NT2/D1 (cell line): ENCODE data around the gene MRPL36.

Experiments
- DNase-seq: peaks from one replicate; pipeline ENCODE4 v3.0.0-alpha.2; 2011; ENCODE audit warnings: low read depth, low spot score
- H3K27me3 ChIP-seq: 2 replicates; pipeline ENCODE4 v1.6.0; 2011; ENCODE audit warnings: mild to moderate bottlenecking; ENCODE audit not compliant: insufficient read length, insufficient read depth
- H3K36me3 ChIP-seq: 2 replicates; pipeline ENCODE4 v1.6.1; 2011; ENCODE audit warnings: mild to moderate bottlenecking, low read length, mixed read lengths; ENCODE audit not compliant: insufficient read depth, insufficient read length
- H3K4me1 ChIP-seq: 2 replicates; pipeline ENCODE4 v1.5.1; 2011; ENCODE audit not compliant: insufficient read depth, insufficient read length
- H3K4me3 ChIP-seq: 2 replicates; pipeline ENCODE4 v1.5.1; 2011; ENCODE audit warnings: low read depth; ENCODE audit not compliant: insufficient read length
- H3K9ac ChIP-seq: 2 replicates; pipeline ENCODE4 v1.6.0; 2011; ENCODE audit warnings: low read depth; ENCODE audit not compliant: insufficient read length
- H3K9me3 ChIP-seq: 2 replicates; pipeline ENCODE4 v1.5.1; 2011; ENCODE audit warnings: mild to moderate bottlenecking, low read length; ENCODE audit not compliant: insufficient read depth
- SUZ12 ChIP-seq: IDR thresholded peaks from 2 replicates; pipeline ENCODE4 v1.6.1; 2011; ENCODE audit not compliant: insufficient read length, insufficient read depth; ENCODE audit errors: extremely low read depth
- YY1 ChIP-seq: IDR thresholded peaks from 2 replicates; pipeline ENCODE4 v1.6.1; 2011; ENCODE audit not compliant: insufficient read length, insufficient read depth
- ZNF274 ChIP-seq: IDR thresholded peaks from 2 replicates; pipeline ENCODE4 v1.6.1; 2011; ENCODE audit warnings: mild to moderate bottlenecking, low read depth, low read length

Gene MRPL36

GRCh38 chr5:1815881-1816292 is 16.2 kb upstream of the MRPL36 start:
- no peak overlapping the region for H3K4me3 ChIP-seq
- TF ChIP-seq SUZ12 (no peak), YY1 (no peak), ZNF274 (no peak)
- no peaks in the 10 kb centered on the region for H3K9me3 ChIP-seq
- no peaks in the 10 kb centered on the region for H3K27me3 ChIP-seq
- H3K36me3 ChIP-seq = peaks cover 85% of the 10 kb centered on the region
- no peak for DNase-seq
- peaks cover 3% of the 10 kb centered on the region for H3K4me1 ChIP-seq
- no peak overlapping the region for H3K9ac ChIP-seq

DNA sequence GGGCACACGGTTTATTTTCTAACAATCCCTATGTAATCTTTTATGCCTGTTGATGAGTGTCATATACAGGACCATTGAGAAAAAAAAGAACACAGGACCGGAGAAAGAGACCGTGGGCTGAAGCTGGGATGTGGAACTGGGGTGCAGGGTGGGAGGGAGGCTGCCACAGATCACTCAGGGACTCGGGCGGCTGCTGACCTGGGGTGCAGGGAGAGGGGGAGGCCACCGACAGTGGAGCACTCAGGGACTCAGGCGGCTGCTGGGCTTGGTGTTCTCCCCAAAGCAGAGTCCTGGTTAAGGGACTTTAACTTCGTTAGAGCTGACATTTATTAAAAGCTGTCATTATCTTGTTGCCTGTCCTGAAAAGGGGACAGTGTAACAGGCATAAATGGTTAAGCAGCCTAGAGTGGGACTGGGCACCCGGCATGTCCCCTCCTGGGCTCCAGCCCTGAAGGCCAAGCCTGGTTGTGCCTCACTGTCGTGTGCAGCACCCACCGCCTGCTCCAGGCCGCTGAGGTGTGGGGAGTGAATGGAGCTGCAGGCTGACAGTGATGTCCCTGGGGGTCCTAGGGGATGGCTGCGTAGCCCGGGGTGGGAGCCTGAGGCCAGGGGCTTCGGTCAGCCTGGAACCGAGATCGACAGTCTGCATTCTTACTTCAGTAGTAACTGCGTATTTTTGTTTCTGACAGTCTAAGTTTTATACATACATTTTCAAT is 15.6 kb upstream of the MRPL36 start:
- Histone ChIP-seq H3K9ac (no peak overlapping the region), H3K36me3 (peaks cover 85% of the 10 kb centered on the region)

GRCh38 chr5:1814183-1815020 is 14.8 kb upstream of the MRPL36 start:
- DNase-seq = no peak
- H3K4me3 ChIP-seq = no peak overlapping the region
- H3K4me1 ChIP-seq = peaks cover 3% of the 10 kb centered on the region
- H3K36me3 ChIP-seq = peaks cover 86% of the 10 kb centered on the region
- no peaks in the 10 kb centered on the region for H3K9me3 ChIP-seq
- TF ChIP-seq ZNF274 (no peak), SUZ12 (no peak), YY1 (no peak)
- no peak overlapping the region for H3K9ac ChIP-seq
- H3K27me3 ChIP-seq = no peaks in the 10 kb centered on the region

More for the DNA sequence above, 15.6 kb upstream of the MRPL36 start:
- no peak for TF ChIP-seq ZNF274
- TF ChIP-seq SUZ12 = no peak
- no peak for TF ChIP-seq YY1
- Histone ChIP-seq H3K9me3 (no peaks in the 10 kb centered on the region), H3K27me3 (no peaks in the 10 kb centered on the region), H3K4me1 (peaks cover 3% of the 10 kb centered on the region), H3K4me3 (no peak overlapping the region)
- no peak for DNase-seq

DNA sequence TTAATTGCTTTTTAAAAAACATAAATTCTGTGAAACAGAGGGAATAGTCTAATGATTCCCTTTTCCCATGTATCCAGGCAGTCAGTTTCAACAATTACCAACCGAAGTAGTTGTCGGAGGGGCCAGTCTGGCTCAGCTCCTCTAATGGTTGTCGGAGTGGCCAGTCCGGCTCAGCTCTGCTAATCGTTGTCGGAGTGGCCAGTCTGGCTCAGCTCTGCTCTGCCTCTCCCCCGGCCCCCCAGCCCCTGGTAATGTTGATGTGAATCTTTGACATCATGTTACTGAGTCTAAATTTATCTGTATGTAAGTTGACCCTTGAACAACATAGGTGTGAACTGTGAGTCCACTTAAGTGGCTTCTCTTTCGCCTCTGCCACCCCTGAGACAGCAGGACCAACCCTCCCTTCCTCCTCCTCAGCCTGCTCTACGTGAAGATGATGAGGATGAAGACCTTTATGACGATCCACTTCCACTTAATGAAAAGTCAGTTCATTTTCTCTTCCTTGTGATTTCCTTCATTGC is 11.0 kb upstream of the MRPL36 start:
- DNase-seq = no peak
- Histone ChIP-seq H3K36me3 (peaks cover 88% of the 10 kb centered on the region), H3K9me3 (no peaks in the 10 kb centered on the region)

DNA sequence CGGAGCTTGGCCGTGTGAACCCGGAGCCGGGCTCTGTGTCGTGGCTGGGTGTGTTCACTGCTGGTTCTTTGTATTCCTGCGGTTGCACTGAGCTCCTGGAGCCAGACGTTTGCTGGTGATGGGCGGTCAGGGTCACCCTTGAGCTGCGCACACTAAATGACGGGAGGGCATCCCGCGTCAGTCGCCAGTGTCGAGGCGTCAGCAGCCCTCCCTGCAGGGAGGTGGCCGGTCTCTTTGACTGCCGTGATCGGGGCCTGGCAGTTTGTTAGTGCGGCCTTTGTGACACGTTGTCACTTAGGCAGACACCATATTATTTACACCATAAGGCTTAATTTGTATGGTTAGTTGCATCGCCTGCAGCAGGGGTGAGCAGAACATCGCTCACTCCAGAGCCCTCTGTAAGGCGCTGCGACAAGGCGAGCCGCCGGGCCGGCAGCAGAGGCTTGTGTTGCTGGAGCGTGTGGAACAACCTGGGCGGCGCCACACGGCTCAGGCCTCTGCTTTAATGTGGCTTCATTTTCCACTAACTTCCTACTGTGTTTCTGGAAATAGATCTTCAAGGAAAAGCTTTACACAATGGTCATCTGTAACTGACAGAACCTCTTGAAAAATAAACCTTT is 9.9 kb upstream of the MRPL36 start:
- H3K4me3 ChIP-seq = no peak overlapping the region
- peaks cover 88% of the 10 kb centered on the region for H3K36me3 ChIP-seq
- H3K9ac ChIP-seq = no peak overlapping the region
- H3K4me1 ChIP-seq = no peaks in the 10 kb centered on the region
- H3K9me3 ChIP-seq = no peaks in the 10 kb centered on the region
- TF ChIP-seq SUZ12 = no peak
- no peak for TF ChIP-seq ZNF274
- TF ChIP-seq YY1 = no peak
- no peak for DNase-seq
- H3K27me3 ChIP-seq = no peaks in the 10 kb centered on the region

More for the DNA sequence above, 11.0 kb upstream of the MRPL36 start:
- H3K4me1 ChIP-seq = no peaks in the 10 kb centered on the region
- H3K9ac ChIP-seq = no peak overlapping the region
- TF ChIP-seq YY1 (no peak), ZNF274 (no peak), SUZ12 (no peak)
- no peaks in the 10 kb centered on the region for H3K27me3 ChIP-seq
- H3K4me3 ChIP-seq = no peak overlapping the region

GRCh38 chr5:1808439-1808838 is 8.8 kb upstream of the MRPL36 start:
- Histone ChIP-seq H3K9me3 (no peaks in the 10 kb centered on the region), H3K9ac (no peak overlapping the region), H3K4me1 (no peaks in the 10 kb centered on the region), H3K36me3 (peaks cover 88% of the 10 kb centered on the region), H3K27me3 (no peaks in the 10 kb centered on the region), H3K4me3 (no peak overlapping the region)
- TF ChIP-seq YY1 = no peak
- no peak for TF ChIP-seq SUZ12
- TF ChIP-seq ZNF274 = no peak
- no peak for DNase-seq
